Transverse colon (tissue), 4 donors: Measurements from ENCODE around the gene MTERF4. TPM values are rescaled to one million over a fixed set of nuclear protein-coding genes. Genes with fewer than 3 reads are reported as not detected.

Experiments
- DNase-seq: peaks from one replicate; pipeline ENCODE4 v3.0.0-alpha.2; 2019
- H3K27ac ChIP-seq, 4 donors: fragments of 200-600 bp; sonication (generic); 2 replicates each; pipeline ENCODE4 v1.5.1; 2016 to 2018; ENCODE audit warnings: inconsistent platforms in 4 of 4
- H3K27me3 ChIP-seq: fragments of 200-600 bp; sonication (generic); 2 replicates; pipeline ENCODE4 v1.5.1; 2017; ENCODE audit warnings: inconsistent platforms
- H3K36me3 ChIP-seq, 4 donors: fragments of 200-600 bp; sonication (generic); 2 replicates each; pipeline ENCODE4 v1.5.1; 2017 to 2019; ENCODE audit warnings: inconsistent platforms in 4 of 4
- H3K4me1 ChIP-seq, 4 donors: fragments of 200-600 bp; sonication (generic); 2 replicates each; pipeline ENCODE4 v1.5.1; 2017 to 2020; ENCODE audit warnings: inconsistent platforms in 4 of 4
- H3K4me3 ChIP-seq, 4 donors: fragments of 200-600 bp; sonication (generic); 1 replicate in 1 of 4; 2 replicates in 3 of 4; pipeline versions ENCODE4 v1.5.1 to v1.6.1; 2017 to 2019; ENCODE audit warnings: inconsistent platforms in 4 of 4
- H3K9me3 ChIP-seq, 2 donors: fragments of 200-600 bp; sonication (generic); 2 replicates each; pipeline ENCODE4 v1.5.1; 2017 to 2019; ENCODE audit warnings: inconsistent platforms in 2 of 2
- CTCF ChIP-seq, 5 experiments: fragments of 200-600 bp in 3 of 5; fragments of 450-650 bp in 2 of 5; sonication (generic) in 3 of 5; IDR thresholded peaks; 1 replicate in 2 of 5; 2 replicates in 3 of 5; pipeline ENCODE4 v1.5.1; 2016 to 2017; ENCODE audit warnings: antibody characterized with exemption in 5 of 5, inconsistent platforms in 3 of 5, mild to moderate bottlenecking in 2 of 5, moderate library complexity in 1 of 5
- EP300 ChIP-seq: sonication (generic); formaldehyde crosslinking; IDR thresholded peaks from one replicate; pipeline ENCODE4 v1.6.1; 2017; ENCODE audit warnings: antibody characterized with exemption, low read depth
- POLR2A ChIP-seq: fragments of 450-650 bp; IDR thresholded peaks from one replicate; pipeline ENCODE4 v1.6.1; 2016; ENCODE audit warnings: antibody characterized with exemption, mild to moderate bottlenecking, moderate library complexity
- POLR2AphosphoS5 ChIP-seq, 3 donors: sonication (generic); formaldehyde crosslinking; IDR thresholded peaks; one replicate each; pipeline ENCODE4 v1.6.1; 2016; ENCODE audit warnings: antibody characterized with exemption in 3 of 3
- WGBS, 2 donors: methylation state at CpG; one replicate each; pipeline ENCODE4 v1.1.5; 2018; ENCODE audit warnings: low coverage in 1 of 2; 5-methylcytosine and 5-hydroxymethylcytosine counted together
- in situ Hi-C, 4 donors: fragments of 200-750 bp; cut with MboI; loops; one replicate each; pipeline versions ENCODE4 v1.15.0 to v1.15.1; 2017; ENCODE audit warnings: low sequenced_read_pairs in 3 of 4, low pct_ligation_motif_present in 1 of 4, low pct_unique_long_range_greater_than_20kb in 1 of 4
- intact Hi-C: fragments of 100-400 bp; cut with DNase I; formaldehyde crosslinking; loops from one replicate; pipeline ENCODE4 v1.15.1; 2023; ENCODE audit warnings: low total_unique reads
- total RNA-seq, 4 donors: library from RNA; depleted of rRNA; stranded (reverse); fragments of >200 nt; gene quantifications; one replicate each; pipeline ENCODE4 v1.1.0, GENCODE V29; 2016

MTERF4 gene
- total RNA-seq, 4 donors from 2014 or later = 25.4 to 161 (median 34.3) TPM

- no peak overlapping the region for H3K27ac ChIP-seq
- TF ChIP-seq CTCF (IDR thresholded peaks at IDR 0.05) (no peak), POLR2A (no peak), POLR2AphosphoS5 (IDR thresholded peaks at IDR 0.05) (no peak), EP300 (no peak)
- H3K4me3 ChIP-seq = no peak overlapping the region
- in situ Hi-C loops (no loop called here), intact Hi-C loops (no loop called here)
- H3K9me3 ChIP-seq = no peaks in the 10 kb centered on the region
- 93% methylated on average over 27 of the region's 28 CpGs; no CpG with 5 or more reads in 1 of the 2 donors for WGBS, 2 donors
- H3K27me3 ChIP-seq = no peaks in the 10 kb centered on the region
- DNase-seq = no peak
- H3K36me3 ChIP-seq = no peaks in the 10 kb centered on the region
- peaks cover 0 to 1% (median 0%) of the 10 kb centered on the region in 4 donors for H3K4me1 ChIP-seq
Observed at GRCh38 chr2:241068942-241069810, 32.9 kb downstream of the MTERF4 start.

GRCh38 chr2:241068136-241068941, 33.7 kb downstream of the MTERF4 start:
- no peak for DNase-seq

GRCh38 chr2:241067501-241068135, 34.5 kb downstream of the MTERF4 start:
- in situ Hi-C loops (no loop called here), intact Hi-C loops (no loop called here)
- 92% methylated on average over 19 of the region's 21 CpGs; no CpG with 5 or more reads in 1 of the 2 donors for WGBS, 2 donors
- no peak for TF ChIP-seq EP300
- TF ChIP-seq POLR2A = no peak
- TF ChIP-seq CTCF (IDR thresholded peaks at IDR 0.05) = no peak
- no peak for TF ChIP-seq POLR2AphosphoS5 (IDR thresholded peaks at IDR 0.05)
- no peak overlapping the region for H3K27ac ChIP-seq
- H3K4me1 ChIP-seq = peaks cover 0 to 7% (median 3%) of the 10 kb centered on the region in 4 donors
- no peaks in the 10 kb centered on the region for H3K9me3 ChIP-seq
- DNase-seq = no peak
- no peaks in the 10 kb centered on the region for H3K36me3 ChIP-seq
- H3K4me3 ChIP-seq = no peak overlapping the region
- H3K27me3 ChIP-seq = no peaks in the 10 kb centered on the region

More at GRCh38 chr2:241068136-241068941, 33.7 kb downstream of the MTERF4 start:
- no peaks in the 10 kb centered on the region for H3K27me3 ChIP-seq
- no peak overlapping the region for H3K4me3 ChIP-seq
- intact Hi-C loops = no loop called here
- H3K9me3 ChIP-seq = no peaks in the 10 kb centered on the region
- H3K27ac ChIP-seq = no peak overlapping the region
- H3K4me1 ChIP-seq = peaks cover 0 to 7% (median 3%) of the 10 kb centered on the region in 4 donors
- H3K36me3 ChIP-seq = no peaks in the 10 kb centered on the region
- TF ChIP-seq POLR2AphosphoS5 (IDR thresholded peaks at IDR 0.05) (no peak), CTCF (IDR thresholded peaks at IDR 0.05) (no peak), EP300 (no peak), POLR2A (no peak)
- in situ Hi-C loops = no loop called here
- 88% methylated on average over 25 of the region's 25 CpGs; no CpG with 5 or more reads in 1 of the 2 donors for WGBS, 2 donors
